Omental fat pad (tissue), 4 donors: ENCODE measurements around the gene SLC48A1. TPM values are rescaled to one million over a fixed set of nuclear protein-coding genes. Genes with fewer than 3 reads are reported as not detected.

ENCODE experiments used
- ATAC-seq: fragments of 150-250 bp; one replicate; pipeline ENCODE4 v1.9.1; 2016; ENCODE audit warnings: mild to moderate bottlenecking, moderate library complexity; ENCODE audit not compliant: low FRiP score
- DNase-seq: peaks from one replicate; pipeline ENCODE4 v3.0.0-alpha.2; 2019; ENCODE audit warnings: low spot score
- total RNA-seq, 4 donors: library from RNA; depleted of rRNA; stranded (reverse); fragments of >200 nt; gene quantifications; one replicate each; pipeline ENCODE4 v1.1.0, GENCODE V29; 2016
- TF ChIP-seq, protein P1 (sequence below), 3 donors: fragments of 450-650 bp; IDR thresholded peaks; one replicate each; pipeline ENCODE4 v1.5.1; 2016 to 2017; ENCODE audit warnings: antibody characterized with exemption in 3 of 3, mild to moderate bottlenecking in 3 of 3, moderate library complexity in 2 of 3

Gene SLC48A1
- total RNA-seq, 4 donors from 2014 or later = 27.6 to 50.3 (median 48.1) TPM

- DNase-seq = no peak
- no peak for ATAC-seq
- TF ChIP-seq, protein P1, sequence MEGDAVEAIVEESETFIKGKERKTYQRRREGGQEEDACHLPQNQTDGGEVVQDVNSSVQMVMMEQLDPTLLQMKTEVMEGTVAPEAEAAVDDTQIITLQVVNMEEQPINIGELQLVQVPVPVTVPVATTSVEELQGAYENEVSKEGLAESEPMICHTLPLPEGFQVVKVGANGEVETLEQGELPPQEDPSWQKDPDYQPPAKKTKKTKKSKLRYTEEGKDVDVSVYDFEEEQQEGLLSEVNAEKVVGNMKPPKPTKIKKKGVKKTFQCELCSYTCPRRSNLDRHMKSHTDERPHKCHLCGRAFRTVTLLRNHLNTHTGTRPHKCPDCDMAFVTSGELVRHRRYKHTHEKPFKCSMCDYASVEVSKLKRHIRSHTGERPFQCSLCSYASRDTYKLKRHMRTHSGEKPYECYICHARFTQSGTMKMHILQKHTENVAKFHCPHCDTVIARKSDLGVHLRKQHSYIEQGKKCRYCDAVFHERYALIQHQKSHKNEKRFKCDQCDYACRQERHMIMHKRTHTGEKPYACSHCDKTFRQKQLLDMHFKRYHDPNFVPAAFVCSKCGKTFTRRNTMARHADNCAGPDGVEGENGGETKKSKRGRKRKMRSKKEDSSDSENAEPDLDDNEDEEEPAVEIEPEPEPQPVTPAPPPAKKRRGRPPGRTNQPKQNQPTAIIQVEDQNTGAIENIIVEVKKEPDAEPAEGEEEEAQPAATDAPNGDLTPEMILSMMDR (IDR thresholded peaks at IDR 0.05) = no peak
Observed at GRCh38 chr12:47747126-47747525, 25.9 kb upstream of the SLC48A1 start.

GRCh38 chr12:47747596-47748506 is 25.2 kb upstream of the SLC48A1 start:
- ATAC-seq = no peak
- TF ChIP-seq, protein P1 (IDR thresholded peaks at IDR 0.05) = no peak
- DNase-seq = no peak

DNA sequence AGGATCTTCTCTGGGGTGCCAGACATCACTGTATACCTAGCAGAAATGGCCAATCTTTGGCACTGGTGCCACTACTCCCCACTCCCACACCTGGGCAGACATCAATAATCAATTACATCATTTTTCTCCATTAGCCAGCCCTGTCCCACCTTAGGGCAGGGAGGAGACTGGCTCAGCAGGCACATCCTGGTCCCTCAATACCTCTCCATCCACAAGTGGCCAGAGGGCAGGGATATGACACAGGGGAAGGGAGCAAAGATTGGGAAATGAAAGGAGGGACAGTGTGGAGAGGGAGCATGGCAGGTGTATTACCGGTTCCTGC is 24.6 kb upstream of the SLC48A1 start:
- TF ChIP-seq, protein P1 (IDR thresholded peaks at IDR 0.05) = no peak
- ATAC-seq = no peak
- DNase-seq = no peak

DNA sequence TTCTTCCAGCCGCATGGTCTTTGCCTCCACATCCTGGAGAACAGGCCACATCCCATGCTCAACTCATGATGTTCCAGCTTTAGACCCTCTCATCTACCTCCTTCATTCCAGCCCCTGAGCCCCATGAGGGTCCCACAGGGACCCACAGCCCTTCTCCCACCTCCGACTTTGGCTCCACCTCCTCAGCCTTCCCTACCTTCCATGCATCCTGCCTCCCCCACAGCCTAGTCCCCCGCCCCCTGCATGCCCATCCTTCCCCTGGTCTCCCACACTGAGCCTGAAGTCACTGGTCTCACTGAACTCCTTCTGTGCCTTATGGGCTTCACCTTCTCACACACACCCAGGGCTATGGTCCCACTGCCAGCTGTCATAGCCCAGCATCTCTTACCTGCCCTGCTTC is 24.1 kb upstream of the SLC48A1 start:
- no peak for DNase-seq
- TF ChIP-seq, protein P1 (IDR thresholded peaks at IDR 0.05) = no peak
- no peak for ATAC-seq

GRCh38 chr12:47750229-47750798 is 22.7 kb upstream of the SLC48A1 start:
- TF ChIP-seq, protein P1 (IDR thresholded peaks at IDR 0.05) = no peak
- no peak for ATAC-seq

DNA sequence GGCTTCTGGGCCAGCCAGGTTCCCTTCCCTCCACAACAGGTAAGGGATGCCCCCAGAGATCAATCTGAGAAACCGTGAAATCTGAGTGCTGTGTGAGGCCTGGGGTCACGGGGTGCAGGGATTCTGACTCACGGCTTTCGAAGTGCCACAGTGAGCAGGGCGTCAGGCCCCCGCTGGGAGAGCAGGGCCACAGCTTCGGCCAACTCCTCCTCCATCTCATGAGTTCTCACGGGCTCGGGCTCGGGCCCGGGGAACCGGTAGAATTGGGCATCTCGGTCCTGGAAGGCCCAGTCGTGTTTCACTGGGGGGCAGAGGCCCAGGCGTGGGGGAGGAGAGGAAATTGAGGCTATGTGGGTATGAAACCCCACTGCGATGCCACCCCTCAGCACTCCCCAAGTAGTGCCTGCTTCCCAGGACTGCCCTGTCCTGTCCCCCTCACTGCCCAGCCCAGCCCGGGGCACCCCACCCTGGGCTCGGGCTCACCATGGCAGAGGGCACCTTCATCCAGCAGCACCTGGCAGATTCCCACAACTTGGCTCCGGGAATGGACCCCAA is 22.0 kb upstream of the SLC48A1 start:
- ATAC-seq (no peak), DNase-seq (no peak)
- TF ChIP-seq, protein P1 (IDR thresholded peaks at IDR 0.05) = no peak

More at GRCh38 chr12:47750229-47750798, 22.7 kb upstream of the SLC48A1 start:
- no peak for DNase-seq
